Right lobe of liver (tissue), 6 donors: ENCODE results near the gene LRRC4. TPM values are rescaled to one million over a fixed set of nuclear protein-coding genes. Genes with fewer than 3 reads are reported as not detected.

Experiments
- ATAC-seq, 4 donors: fragments of 200-7000 bp; cut with Tn5 transposase; one replicate each; pipeline ENCODE4 v1.9.1; 2020; ENCODE audit warnings: mild to moderate bottlenecking in 4 of 4, moderate library complexity in 4 of 4
- DNase-seq, 3 donors: peaks; one replicate each; pipeline ENCODE4 v3.0.0-alpha.2; 2020
- H3K27ac ChIP-seq, 3 donors: fragments of 200-600 bp; one replicate each; pipeline ENCODE4 v1.8.0; 2022
- H3K27me3 ChIP-seq, 2 donors: fragments of 200-600 bp; one replicate each; pipeline ENCODE4 v1.8.0; 2022
- H3K36me3 ChIP-seq, 4 donors: fragments of 200-600 bp; sonication (generic) in 1 of 4; one replicate each; pipeline versions ENCODE4 v1.5.1 to v1.8.0; 2017 to 2022; ENCODE audit warnings: control low read depth in 1 of 4
- H3K4me1 ChIP-seq, 4 donors: fragments of 200-600 bp; sonication (generic) in 1 of 4; one replicate each; pipeline versions ENCODE4 v1.5.1 to v1.8.0; 2017 to 2022; ENCODE audit warnings: control low read depth in 1 of 4
- H3K4me3 ChIP-seq, 3 donors: fragments of 200-600 bp; one replicate each; pipeline ENCODE4 v1.8.0; 2022
- H3K9me3 ChIP-seq, 4 donors: fragments of 200-600 bp; sonication (generic) in 1 of 4; one replicate each; pipeline versions ENCODE4 v1.5.1 to v1.8.0; 2017 to 2022; ENCODE audit warnings: control low read depth in 1 of 4
- CTCF ChIP-seq, 4 donors: fragments of 200-600 bp in 3 of 4; fragments of 450-650 bp in 1 of 4; IDR thresholded peaks; one replicate each; pipeline versions ENCODE4 v1.5.1 to v1.8.0; 2016 to 2022; ENCODE audit warnings: antibody characterized with exemption in 4 of 4, mild to moderate bottlenecking in 2 of 4
- POLR2A ChIP-seq: fragments of 450-650 bp; IDR thresholded peaks from one replicate; pipeline ENCODE4 v1.6.1; 2017; ENCODE audit warnings: antibody characterized with exemption, mild to moderate bottlenecking
- WGBS: methylation state at CpG from one replicate; pipeline ENCODE4 v1.1.6; 2018; ENCODE audit warnings: low coverage, low lambda C conversion rate; ENCODE audit not compliant: insufficient coverage; ENCODE audit errors: missing lambda C conversion rate; 5-methylcytosine and 5-hydroxymethylcytosine counted together
- intact Hi-C, 2 donors: fragments of 100-400 bp; cut with DNase I; formaldehyde crosslinking; loops; one replicate each; pipeline versions ENCODE4 v1.11.2 to v1.14.1; 2022
- total RNA-seq, 6 experiments: library from RNA; depleted of rRNA in 2 of 6; stranded (reverse); fragments of >200 nt in 2 of 6; fragmentation: NEBNext Ultra II Directional in 3 of 6; extraction: Animal tissue kit (Norgen Biotek cat#: 25700) in 3 of 6; gene quantifications; one replicate each; pipeline versions ENCODE4 v1.1.0 to v1.2.4, GENCODE V29; 2016 to 2023
- donor health status: DM: no; HTN: yes; CAD: no.
- donor health status: DM: no; HTN: no; CAD: no.
- donor health status: DM: no; HTN: no; CAD: no.
- donor health status: DM: no; HTN: yes; CAD: no.
- donor health status: DM: no; HTN: yes; CAD: no.

LRRC4 gene
- total RNA-seq, 6 experiments from 2014 or later: 0.74 to 4.0 (median 2.5) TPM

GRCh38 chr7:128040205-128040604, 9.0 kb upstream of the LRRC4 start:
- Histone ChIP-seq H3K27ac (no peak overlapping the region), H3K4me3 (no peak overlapping the region), H3K27me3 (no peaks in the 10 kb centered on the region), H3K9me3 (no peaks in the 10 kb centered on the region), H3K36me3 (peaks cover 0 to 3% (median 0%) of the 10 kb centered on the region in 4 donors), H3K4me1 (no peaks in the 10 kb centered on the region)
- intact Hi-C loops: no loop called here
- TF ChIP-seq POLR2A (no peak), CTCF (IDR thresholded peaks at IDR 0.05) (no peak)
- no peak for DNase-seq
- 89% methylated on average over 3 of the region's 3 CpGs for WGBS
- ATAC-seq: no peak

- no peaks in the 10 kb centered on the region for H3K9me3 ChIP-seq
- no peaks in the 10 kb centered on the region for H3K4me1 ChIP-seq
- 89% methylated on average over 4 of the region's 4 CpGs for WGBS
- peaks cover 0 to 3% (median 0%) of the 10 kb centered on the region in 4 donors for H3K36me3 ChIP-seq
- no peak for TF ChIP-seq POLR2A
- TF ChIP-seq CTCF (IDR thresholded peaks at IDR 0.05): no peak
- no peak overlapping the region for H3K27ac ChIP-seq
- intact Hi-C loops: no loop called here
- H3K4me3 ChIP-seq: no peak overlapping the region
- DNase-seq (no peak), ATAC-seq (no peak)
- no peaks in the 10 kb centered on the region for H3K27me3 ChIP-seq
These were observed 8.3 kb upstream of the LRRC4 start for GRCh38 chr7:128039544-128039953.

GRCh38 chr7:128037880-128038619, 6.8 kb upstream of the LRRC4 start:
- no peak overlapping the region for H3K4me3 ChIP-seq
- 98% methylated on average over 7 of the region's 8 CpGs for WGBS
- no peaks in the 10 kb centered on the region for H3K9me3 ChIP-seq
- no peaks in the 10 kb centered on the region for H3K27me3 ChIP-seq
- peaks cover 0 to 3% (median 0%) of the 10 kb centered on the region in 4 donors for H3K36me3 ChIP-seq
- ATAC-seq (no peak), DNase-seq (no peak)
- H3K4me1 ChIP-seq: no peaks in the 10 kb centered on the region
- TF ChIP-seq CTCF (IDR thresholded peaks at IDR 0.05): no peak
- TF ChIP-seq POLR2A: no peak
- no peak overlapping the region for H3K27ac ChIP-seq
- intact Hi-C loops: no loop called here

GRCh38 chr7:128037081-128037480, 5.8 kb upstream of the LRRC4 start:
- Histone ChIP-seq H3K36me3 (no peaks in the 10 kb centered on the region), H3K27me3 (no peaks in the 10 kb centered on the region), H3K9me3 (no peaks in the 10 kb centered on the region), H3K4me1 (no peaks in the 10 kb centered on the region), H3K27ac (no peak overlapping the region), H3K4me3 (no peak overlapping the region)
- no peak for TF ChIP-seq POLR2A
- no peak for TF ChIP-seq CTCF (IDR thresholded peaks at IDR 0.05)
- intact Hi-C loops: no loop called here
- 83% methylated on average over 2 of the region's 2 CpGs for WGBS
- DNase-seq: no peak
- no peak for ATAC-seq
